ENCODE data around the gene SPRED1.

DNA sequence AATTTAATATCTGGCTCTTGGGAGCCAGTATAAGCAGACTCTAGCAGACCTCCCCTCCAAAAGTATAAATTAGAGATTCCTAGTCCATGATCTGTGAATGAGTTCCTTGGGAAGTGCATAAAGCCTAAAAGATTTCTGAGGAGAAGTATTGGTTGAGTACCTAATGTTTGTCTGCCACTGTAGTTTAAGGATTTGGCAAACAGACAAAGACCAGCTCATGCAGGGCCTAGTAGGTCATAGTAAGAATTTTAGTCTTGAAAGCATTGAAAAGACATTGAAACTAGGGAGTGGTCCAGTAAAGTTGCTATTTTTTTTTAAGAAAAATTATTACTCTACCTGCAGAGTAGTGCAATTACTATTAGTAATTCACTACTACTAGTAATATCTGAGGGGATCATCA is 67.5 kb downstream of the SPRED1 start:
- TF ChIP-seq, protein P1, sequence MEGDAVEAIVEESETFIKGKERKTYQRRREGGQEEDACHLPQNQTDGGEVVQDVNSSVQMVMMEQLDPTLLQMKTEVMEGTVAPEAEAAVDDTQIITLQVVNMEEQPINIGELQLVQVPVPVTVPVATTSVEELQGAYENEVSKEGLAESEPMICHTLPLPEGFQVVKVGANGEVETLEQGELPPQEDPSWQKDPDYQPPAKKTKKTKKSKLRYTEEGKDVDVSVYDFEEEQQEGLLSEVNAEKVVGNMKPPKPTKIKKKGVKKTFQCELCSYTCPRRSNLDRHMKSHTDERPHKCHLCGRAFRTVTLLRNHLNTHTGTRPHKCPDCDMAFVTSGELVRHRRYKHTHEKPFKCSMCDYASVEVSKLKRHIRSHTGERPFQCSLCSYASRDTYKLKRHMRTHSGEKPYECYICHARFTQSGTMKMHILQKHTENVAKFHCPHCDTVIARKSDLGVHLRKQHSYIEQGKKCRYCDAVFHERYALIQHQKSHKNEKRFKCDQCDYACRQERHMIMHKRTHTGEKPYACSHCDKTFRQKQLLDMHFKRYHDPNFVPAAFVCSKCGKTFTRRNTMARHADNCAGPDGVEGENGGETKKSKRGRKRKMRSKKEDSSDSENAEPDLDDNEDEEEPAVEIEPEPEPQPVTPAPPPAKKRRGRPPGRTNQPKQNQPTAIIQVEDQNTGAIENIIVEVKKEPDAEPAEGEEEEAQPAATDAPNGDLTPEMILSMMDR (IDR thresholded peaks at IDR 0.05): no peak
- no peak for TF ChIP-seq POLR2A (IDR thresholded peaks at IDR 0.05)
